AG04450 (cell line): ENCODE measurements around the gene CXXC5. TPM values are rescaled to one million over a fixed set of nuclear protein-coding genes. Genes with fewer than 3 reads are reported as not detected.
A peak's percentile ranks its signal among the peaks of the same experiment; 100 is the strongest.

ENCODE experiments used
- CTCF ChIA-PET: fragments of 300-600, 350-600 bp; formaldehyde crosslinking; extraction: SDS; loops from one replicate; lab custom pipeline; 2022; ENCODE audit warnings: antibody characterized with exemption, inconsistent platforms; lab: Charles Lee
- POLR2A ChIA-PET: fragments of 350-600 bp; formaldehyde crosslinking; extraction: SDS; loops from one replicate; lab custom pipeline; 2021; ENCODE audit warnings: antibody characterized with exemption, inconsistent platforms; lab: Yijun Ruan, JAX
- DNase-seq: peaks from one replicate; pipeline ENCODE4 v3.0.0-alpha.2; 2011; ENCODE audit warnings: low read depth, low spot score
- H3K27ac ChIP-seq: one replicate; pipeline ENCODE4 v1.5.1; 2012; ENCODE audit warnings: low read depth, low read length, control low read depth
- H3K27me3 ChIP-seq: one replicate; pipeline ENCODE4 v1.6.0; 2012; ENCODE audit warnings: low read length; ENCODE audit not compliant: control insufficient read depth, insufficient read depth
- H3K4me3 ChIP-seq: 2 replicates; pipeline ENCODE4 v1.5.1; 2011; ENCODE audit warnings: mild to moderate bottlenecking, low read depth, low read length, control low read depth
- H3K9me3 ChIP-seq: 2 replicates; pipeline ENCODE4 v1.5.1; 2012; ENCODE audit warnings: low read length; ENCODE audit not compliant: control insufficient read depth, insufficient read depth
- polyA plus RNA-seq: library from polyadenylated mRNA; depleted of rRNA; stranded (reverse); fragments of >200 nt; gene quantifications from 2 replicates; pipeline ENCODE4 v1.2.3, GENCODE V29; 2011
- TF ChIP-seq, protein P1 (sequence below): IDR thresholded peaks from 2 replicates; pipeline ENCODE4 v1.5.1; 2011; ENCODE audit warnings: low read depth, low read length, control low read depth, inconsistent platforms

CXXC5 gene
- polyA plus RNA-seq, 1 experiment = 21.5 TPM

DNA sequence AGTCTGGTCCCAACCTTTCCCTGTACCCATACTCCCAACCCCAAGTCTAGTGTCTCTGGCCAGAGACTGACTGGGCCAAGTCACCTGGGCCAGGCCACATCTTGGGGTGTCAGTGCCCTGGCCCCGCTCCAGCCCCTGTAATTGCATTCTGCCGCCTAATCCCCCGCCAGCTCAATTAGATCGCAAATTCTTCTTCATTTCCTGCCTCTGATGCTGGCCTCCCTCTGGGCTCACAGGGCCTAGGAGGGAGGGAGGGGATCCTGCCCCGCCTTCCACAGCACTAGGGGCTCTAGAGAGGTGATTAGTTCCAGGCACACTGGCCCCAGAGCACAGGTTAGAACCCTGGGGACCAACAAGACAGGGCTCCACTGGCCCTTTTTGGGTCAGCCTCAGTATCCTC lies 5.5 kb downstream of the CXXC5 start:
- TF ChIP-seq, protein P1, sequence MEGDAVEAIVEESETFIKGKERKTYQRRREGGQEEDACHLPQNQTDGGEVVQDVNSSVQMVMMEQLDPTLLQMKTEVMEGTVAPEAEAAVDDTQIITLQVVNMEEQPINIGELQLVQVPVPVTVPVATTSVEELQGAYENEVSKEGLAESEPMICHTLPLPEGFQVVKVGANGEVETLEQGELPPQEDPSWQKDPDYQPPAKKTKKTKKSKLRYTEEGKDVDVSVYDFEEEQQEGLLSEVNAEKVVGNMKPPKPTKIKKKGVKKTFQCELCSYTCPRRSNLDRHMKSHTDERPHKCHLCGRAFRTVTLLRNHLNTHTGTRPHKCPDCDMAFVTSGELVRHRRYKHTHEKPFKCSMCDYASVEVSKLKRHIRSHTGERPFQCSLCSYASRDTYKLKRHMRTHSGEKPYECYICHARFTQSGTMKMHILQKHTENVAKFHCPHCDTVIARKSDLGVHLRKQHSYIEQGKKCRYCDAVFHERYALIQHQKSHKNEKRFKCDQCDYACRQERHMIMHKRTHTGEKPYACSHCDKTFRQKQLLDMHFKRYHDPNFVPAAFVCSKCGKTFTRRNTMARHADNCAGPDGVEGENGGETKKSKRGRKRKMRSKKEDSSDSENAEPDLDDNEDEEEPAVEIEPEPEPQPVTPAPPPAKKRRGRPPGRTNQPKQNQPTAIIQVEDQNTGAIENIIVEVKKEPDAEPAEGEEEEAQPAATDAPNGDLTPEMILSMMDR = no peak
- ChIA-PET CTCF (interaction anchor here (1.0 kb wide), 1 partner anchor 18 kb away, joined by 4 read pairs; no protein-coding TSS in a partner anchor), POLR2A (no interaction called here)
- Histone ChIP-seq H3K27me3 (no peaks in the 10 kb centered on the region), H3K27ac (peak overlapping the region; percentile 96), H3K4me3 (no peak overlapping the region), H3K9me3 (no peaks in the 10 kb centered on the region; the same call in 1 of the 2 replicates)
- DNase-seq = no peak

DNA sequence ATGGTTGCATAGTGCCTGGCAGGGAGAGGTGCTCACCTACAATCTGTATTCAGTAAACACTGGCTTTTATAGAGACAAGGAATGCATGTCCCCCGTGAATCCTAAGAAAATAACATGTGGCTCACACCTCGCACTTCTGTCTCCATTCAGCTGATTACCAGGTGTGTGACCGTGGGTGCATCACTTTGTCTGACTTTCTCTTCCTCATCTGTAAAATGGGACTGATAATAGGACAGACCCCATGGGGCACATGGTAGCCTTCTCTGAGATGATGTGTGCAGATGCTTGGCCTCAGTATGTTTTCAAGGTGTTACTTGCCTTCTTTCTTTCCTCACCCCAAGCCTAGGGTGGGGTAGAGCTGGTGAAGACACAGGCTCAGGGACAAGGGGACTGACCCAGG lies 6.3 kb downstream of the CXXC5 start:
- Histone ChIP-seq H3K4me3 (no peak overlapping the region), H3K9me3 (no peaks in the 10 kb centered on the region), H3K27me3 (no peaks in the 10 kb centered on the region), H3K27ac (no peak overlapping the region)
- TF ChIP-seq, protein P1 = no peak
- CTCF ChIA-PET = interaction anchor here (1.1 kb wide), 1 partner anchor 21 kb away, joined by 10 read pairs; no protein-coding TSS in a partner anchor
- no peak for DNase-seq
- POLR2A ChIA-PET = no interaction called here

GRCh38 chr5:139654871-139655491 lies 6.8 kb downstream of the CXXC5 start:
- Histone ChIP-seq H3K9me3 (no peaks in the 10 kb centered on the region), H3K27me3 (no peaks in the 10 kb centered on the region), H3K4me3 (no peak overlapping the region), H3K27ac (peak overlapping the region; percentile 88)
- TF ChIP-seq, protein P1 = no peak
- no peak for DNase-seq
- POLR2A ChIA-PET = interaction anchor here (0.6 to 1.2 kb wide), 4 partner anchors 13 to 42 kb away, joined by 4 to 8 read pairs (median 6); no protein-coding TSS in a partner anchor
- CTCF ChIA-PET = interaction anchor here (1.1 to 1.4 kb wide), 2 partner anchors 19 to 22 kb away, joined by 6 to 10 read pairs; no protein-coding TSS in a partner anchor

DNA sequence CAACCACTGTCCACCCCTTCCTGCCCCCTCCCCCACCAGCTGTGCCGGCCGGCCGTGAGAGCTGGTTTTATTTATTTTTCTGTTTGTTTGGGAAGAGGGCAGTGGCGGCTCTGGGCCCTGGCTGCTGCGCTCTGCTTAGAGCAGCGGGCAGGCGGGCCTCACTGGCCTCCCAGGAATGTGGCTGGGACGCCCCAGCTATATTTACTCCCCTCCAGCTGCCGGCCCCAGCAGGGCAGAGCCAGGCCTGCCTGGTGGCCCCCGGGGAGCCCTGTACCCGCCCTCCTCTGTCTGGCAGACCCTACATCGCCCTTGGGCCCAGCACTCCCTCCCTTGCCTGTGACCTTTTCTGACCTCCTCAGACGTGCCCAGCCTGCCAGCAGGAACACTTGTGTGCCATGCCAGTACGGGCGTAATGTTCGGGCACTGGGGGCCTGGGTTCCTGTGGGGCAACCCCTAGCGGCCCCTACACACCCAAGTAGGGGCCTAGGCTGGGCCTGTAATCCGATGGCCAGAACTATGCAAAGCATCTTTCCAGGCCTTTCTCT lies 7.7 kb downstream of the CXXC5 start:
- Histone ChIP-seq H3K4me3 (peak overlapping the region; percentile 20; the same call in 1 of the 2 replicates), H3K9me3 (no peaks in the 10 kb centered on the region), H3K27me3 (no peaks in the 10 kb centered on the region), H3K27ac (peak overlapping the region; percentile 88)
- CTCF ChIA-PET = interaction anchor here (1.1 to 1.4 kb wide), 2 partner anchors 20 to 23 kb away, joined by 6 to 10 read pairs; no protein-coding TSS in a partner anchor
- POLR2A ChIA-PET = interaction anchor here (0.6 to 1.2 kb wide), 4 partner anchors 12 to 41 kb away, joined by 4 to 8 read pairs (median 6); no protein-coding TSS in a partner anchor
- TF ChIP-seq, protein P1 = no peak
- DNase-seq = no peak
